Measurements from ENCODE around the gene SFSWAP.

Gene SFSWAP

DNA sequence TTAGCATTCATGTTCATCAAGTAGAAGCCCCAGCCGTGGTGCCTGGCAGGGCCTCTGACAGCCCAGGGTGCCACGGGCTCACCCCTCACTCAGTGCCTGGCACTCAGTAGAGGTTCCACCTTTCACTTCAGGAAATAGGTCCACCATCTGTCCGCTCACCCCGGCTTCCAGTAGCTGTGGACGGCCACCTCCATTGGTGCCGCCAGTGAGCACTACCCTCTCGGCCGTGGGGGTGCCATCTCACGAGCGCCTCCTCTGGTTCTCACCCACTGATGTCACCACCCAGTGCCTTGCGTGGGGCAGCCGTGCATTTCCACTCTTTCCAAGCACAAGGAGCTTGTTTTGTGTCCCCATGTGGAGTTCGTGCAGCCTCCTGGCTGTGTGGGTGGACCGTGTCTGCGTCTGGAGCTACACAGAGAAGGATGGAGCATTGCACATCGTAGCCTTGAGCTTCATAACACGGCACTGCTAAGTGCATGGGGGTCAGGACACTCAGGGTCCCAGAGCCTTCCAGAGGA lies 76.3 kb downstream of the SFSWAP start:
- TF ChIP-seq, protein P1, sequence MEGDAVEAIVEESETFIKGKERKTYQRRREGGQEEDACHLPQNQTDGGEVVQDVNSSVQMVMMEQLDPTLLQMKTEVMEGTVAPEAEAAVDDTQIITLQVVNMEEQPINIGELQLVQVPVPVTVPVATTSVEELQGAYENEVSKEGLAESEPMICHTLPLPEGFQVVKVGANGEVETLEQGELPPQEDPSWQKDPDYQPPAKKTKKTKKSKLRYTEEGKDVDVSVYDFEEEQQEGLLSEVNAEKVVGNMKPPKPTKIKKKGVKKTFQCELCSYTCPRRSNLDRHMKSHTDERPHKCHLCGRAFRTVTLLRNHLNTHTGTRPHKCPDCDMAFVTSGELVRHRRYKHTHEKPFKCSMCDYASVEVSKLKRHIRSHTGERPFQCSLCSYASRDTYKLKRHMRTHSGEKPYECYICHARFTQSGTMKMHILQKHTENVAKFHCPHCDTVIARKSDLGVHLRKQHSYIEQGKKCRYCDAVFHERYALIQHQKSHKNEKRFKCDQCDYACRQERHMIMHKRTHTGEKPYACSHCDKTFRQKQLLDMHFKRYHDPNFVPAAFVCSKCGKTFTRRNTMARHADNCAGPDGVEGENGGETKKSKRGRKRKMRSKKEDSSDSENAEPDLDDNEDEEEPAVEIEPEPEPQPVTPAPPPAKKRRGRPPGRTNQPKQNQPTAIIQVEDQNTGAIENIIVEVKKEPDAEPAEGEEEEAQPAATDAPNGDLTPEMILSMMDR (conservative IDR thresholded peaks at IDR 0.05; ENCODE audit: low read depth) = no peak
- ChIA-PET CTCF (no interaction called here), POLR2A (ENCODE audit: low non-redundant PET) (no interaction called here)
- no peak for DNase-seq (ENCODE audit: low spot score)
- no peak overlapping the region for H3K27ac ChIP-seq

DNA sequence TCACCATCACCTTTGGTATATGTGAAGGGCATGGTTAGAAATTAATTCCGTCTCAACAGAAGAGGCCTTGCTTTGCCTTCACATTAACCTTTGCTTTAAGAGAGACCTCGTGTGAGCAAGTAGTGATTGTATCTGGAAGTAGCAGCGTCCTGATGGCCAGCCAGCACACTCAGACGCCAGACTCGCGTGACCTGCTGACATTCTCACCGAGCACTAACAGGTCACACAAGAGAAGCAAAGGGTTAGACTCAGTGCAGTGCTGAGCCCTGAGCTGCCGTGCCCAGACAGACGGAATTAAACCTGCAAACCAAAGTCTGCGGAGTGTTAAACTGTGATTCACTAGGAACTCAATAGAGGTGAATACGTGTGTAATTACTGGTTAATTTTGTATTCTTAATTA lies 77.2 kb downstream of the SFSWAP start:
- CTCF ChIA-PET = no interaction called here
- TF ChIP-seq, protein P1 (conservative IDR thresholded peaks at IDR 0.05; ENCODE audit: low read depth) = no peak
- H3K27ac ChIP-seq = no peak overlapping the region
- DNase-seq (ENCODE audit: low spot score) = no peak
- POLR2A ChIA-PET (ENCODE audit: low non-redundant PET) = interaction anchor here (0.7 kb wide), 1 partner anchor 9 kb away, joined by 4 read pairs; no protein-coding TSS in a partner anchor

DNA sequence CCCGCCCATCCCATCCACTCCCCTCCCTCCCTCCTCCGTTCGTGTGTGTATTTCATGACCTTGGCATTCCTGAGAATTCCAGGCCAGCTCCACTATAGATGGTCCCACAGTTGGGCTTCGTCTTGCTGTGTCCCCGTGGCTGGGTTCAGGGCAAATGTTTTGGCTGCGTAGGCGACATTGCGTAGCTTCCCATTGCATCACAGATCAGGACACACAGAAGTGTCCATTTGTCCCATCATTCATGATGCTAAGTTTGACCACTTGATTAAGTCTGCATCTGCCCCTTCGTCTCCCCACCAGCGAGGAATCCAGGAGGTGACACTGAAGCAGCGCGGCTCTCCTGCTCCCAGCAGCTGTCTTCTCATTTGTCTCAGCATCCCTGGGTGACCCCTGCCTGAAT lies 78.7 kb downstream of the SFSWAP start:
- no peak overlapping the region for H3K27ac ChIP-seq
- POLR2A ChIA-PET (ENCODE audit: low non-redundant PET) = no interaction called here
- TF ChIP-seq, protein P1 (conservative IDR thresholded peaks at IDR 0.05; ENCODE audit: low read depth) = no peak
- CTCF ChIA-PET = interaction anchor here (0.7 kb wide), 1 partner anchor 847 kb away, joined by 3 read pairs; no protein-coding TSS in a partner anchor
- no peak for DNase-seq (ENCODE audit: low spot score)

DNA sequence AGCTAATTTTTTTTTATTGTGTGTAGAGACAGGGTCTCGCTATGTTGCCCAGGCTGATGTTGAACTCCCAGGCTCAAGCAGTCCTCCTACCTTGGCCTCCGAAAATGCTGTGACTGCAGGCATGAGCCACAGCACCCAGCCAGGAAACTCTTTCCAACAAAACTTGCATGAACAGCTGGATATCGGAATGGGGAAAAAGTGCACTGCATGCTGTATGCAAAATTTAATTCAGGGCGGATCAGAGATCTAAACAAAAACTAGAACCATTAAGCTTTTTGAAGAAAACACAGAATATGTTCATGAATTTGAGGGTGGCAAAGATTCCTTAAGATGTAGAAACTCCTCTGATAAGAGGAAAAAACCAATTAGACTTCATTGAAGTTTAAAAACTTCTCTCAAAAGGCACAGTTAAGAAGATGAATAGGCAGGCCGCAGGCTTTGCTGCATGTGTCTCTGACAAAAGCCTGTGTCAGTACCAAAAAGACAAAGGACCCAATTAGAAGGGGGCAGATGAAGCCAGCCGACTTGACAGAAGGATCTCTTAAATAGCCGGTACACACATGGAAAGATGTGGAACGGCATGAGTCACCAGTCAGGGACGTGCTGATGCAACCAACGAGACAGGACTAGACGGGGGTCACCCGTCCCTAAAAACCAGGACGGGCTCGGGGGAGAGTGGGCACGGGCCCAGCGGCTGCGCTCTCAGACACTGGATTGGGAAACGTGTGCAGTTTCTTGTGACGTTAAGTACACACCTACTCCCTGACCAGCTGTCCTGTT lies 82.5 kb downstream of the SFSWAP start:
- TF ChIP-seq, protein P1 (conservative IDR thresholded peaks at IDR 0.05; ENCODE audit: low read depth) = no peak
- CTCF ChIA-PET = no interaction called here
- peak; percentile 20 for DNase-seq (ENCODE audit: low spot score)
- 0 out of 2 replicates have a peak overlapping the region, but pooled peaks have one; percentile 6 for H3K27ac ChIP-seq
- POLR2A ChIA-PET (ENCODE audit: low non-redundant PET) = no interaction called here

DNA sequence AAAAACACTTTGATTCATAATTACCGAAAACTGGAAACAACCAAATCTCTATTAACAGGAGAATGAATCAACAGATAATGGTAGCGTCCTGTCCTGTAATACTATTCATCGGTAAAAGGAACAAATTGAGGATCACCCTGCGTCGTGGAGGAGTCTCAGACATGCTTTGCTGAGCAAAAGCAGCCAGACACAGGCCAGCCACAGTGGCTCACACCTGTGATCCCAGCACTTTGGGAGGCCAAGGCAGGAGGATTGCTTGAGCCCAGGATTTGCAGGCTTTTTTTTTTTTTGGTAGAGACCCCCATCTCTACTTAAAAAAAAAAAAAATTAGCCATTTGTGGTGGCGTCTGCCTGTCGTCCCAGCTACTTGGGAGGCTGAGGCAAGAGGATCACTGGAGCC lies 83.2 kb downstream of the SFSWAP start:
- H3K27ac ChIP-seq = peak overlapping the region; percentile 6; the same call in 1 of the 2 replicates
- TF ChIP-seq, protein P1 (conservative IDR thresholded peaks at IDR 0.05; ENCODE audit: low read depth) = no peak
- ChIA-PET POLR2A (ENCODE audit: low non-redundant PET) (no interaction called here), CTCF (interaction anchor here (1.2 kb wide), 1 partner anchor 26 kb away, joined by 3 read pairs; no protein-coding TSS in a partner anchor)
- DNase-seq (ENCODE audit: low spot score) = no peak

DNA sequence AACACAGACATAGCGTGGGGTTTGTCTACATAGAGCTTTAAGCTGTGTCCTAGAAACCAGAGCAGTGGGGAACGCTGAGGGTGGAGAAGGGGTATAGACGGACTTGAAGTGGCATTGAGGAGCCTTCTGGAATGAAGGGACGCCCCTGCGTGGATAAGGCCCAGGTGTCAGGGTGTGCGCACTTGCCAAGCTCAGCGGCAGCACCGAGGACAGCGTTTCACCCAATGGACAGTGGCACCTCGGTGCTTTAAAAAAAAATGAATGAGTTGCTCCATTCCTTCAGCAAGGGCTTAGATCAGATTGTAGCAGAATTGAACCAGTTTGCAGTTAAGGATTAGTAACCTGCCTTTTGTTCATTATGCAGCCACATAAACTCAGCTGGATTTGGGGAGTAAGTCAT lies 83.7 kb downstream of the SFSWAP start:
- ChIA-PET CTCF (interaction anchor here (0.7 to 1.2 kb wide), 2 partner anchors 27 to 419 kb away, joined by 3 read pairs; no protein-coding TSS in a partner anchor), POLR2A (ENCODE audit: low non-redundant PET) (no interaction called here)

More for the DNA sequence above, 83.7 kb downstream of the SFSWAP start:
- DNase-seq (ENCODE audit: low spot score) = no peak
- TF ChIP-seq, protein P1 (conservative IDR thresholded peaks at IDR 0.05; ENCODE audit: low read depth) = no peak
- H3K27ac ChIP-seq = peak overlapping the region; percentile 38; the same call in 1 of the 2 replicates
